Measurements from ENCODE around the gene DOCK4.

DOCK4 gene

DNA sequence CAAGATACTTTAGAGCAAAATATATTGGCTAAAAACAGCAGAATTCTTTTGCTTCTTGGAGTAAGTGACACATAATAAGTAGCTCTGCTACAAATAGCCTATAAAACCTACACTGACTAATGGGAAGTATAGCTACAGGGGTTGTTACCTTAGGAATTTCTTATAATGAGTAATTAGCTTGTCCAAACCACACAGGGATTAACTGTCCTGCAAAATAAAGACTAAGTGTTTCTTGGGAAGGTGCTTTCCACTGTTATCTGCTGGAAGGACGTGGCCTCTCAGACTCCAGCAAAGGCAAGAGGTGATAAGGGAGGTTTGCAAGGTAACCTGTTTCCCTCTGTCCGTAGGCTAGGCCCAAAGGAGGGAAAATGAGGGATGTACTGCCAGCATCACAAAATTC is 302.4 kb downstream of the DOCK4 start:
- Histone ChIP-seq H3K4me2 (ENCODE audit: low read depth, low read length, poor library complexity, severe bottlenecking) (no peak overlapping the region), H3K9ac (ENCODE audit: low read length) (no peak overlapping the region), H3K9me2 (replicated peaks; ENCODE audit: insufficient read depth, low read length) (no peaks in the 10 kb centered on the region), H4K20me1 (ENCODE audit: low read depth, low read length) (no peaks in the 10 kb centered on the region), H3K9me3 (ENCODE audit: insufficient read depth, low read length) (no peaks in the 10 kb centered on the region), H3K36me3 (ENCODE audit: low read length) (no peaks in the 10 kb centered on the region), H2AFZ (ENCODE audit: low read depth, low read length, severe bottlenecking) (no peak overlapping the region), H3K4me3 (ENCODE audit: insufficient read depth, low read length, poor library complexity, severe bottlenecking) (no peak overlapping the region), H3K27me3 (ENCODE audit: low read length) (no peaks in the 10 kb centered on the region), H3K79me2 (ENCODE audit: insufficient read depth, low read length) (no peaks in the 10 kb centered on the region), H3F3A (ENCODE audit: insufficient read depth) (no peaks in the 10 kb centered on the region), H3K27ac (ENCODE audit: low read depth, low read length) (no peak overlapping the region)
- TF ChIP-seq EZH2phosphoT487 (conservative IDR thresholded peaks at IDR 0.05; ENCODE audit: low read length), result no peak
- TF ChIP-seq, protein P1, sequence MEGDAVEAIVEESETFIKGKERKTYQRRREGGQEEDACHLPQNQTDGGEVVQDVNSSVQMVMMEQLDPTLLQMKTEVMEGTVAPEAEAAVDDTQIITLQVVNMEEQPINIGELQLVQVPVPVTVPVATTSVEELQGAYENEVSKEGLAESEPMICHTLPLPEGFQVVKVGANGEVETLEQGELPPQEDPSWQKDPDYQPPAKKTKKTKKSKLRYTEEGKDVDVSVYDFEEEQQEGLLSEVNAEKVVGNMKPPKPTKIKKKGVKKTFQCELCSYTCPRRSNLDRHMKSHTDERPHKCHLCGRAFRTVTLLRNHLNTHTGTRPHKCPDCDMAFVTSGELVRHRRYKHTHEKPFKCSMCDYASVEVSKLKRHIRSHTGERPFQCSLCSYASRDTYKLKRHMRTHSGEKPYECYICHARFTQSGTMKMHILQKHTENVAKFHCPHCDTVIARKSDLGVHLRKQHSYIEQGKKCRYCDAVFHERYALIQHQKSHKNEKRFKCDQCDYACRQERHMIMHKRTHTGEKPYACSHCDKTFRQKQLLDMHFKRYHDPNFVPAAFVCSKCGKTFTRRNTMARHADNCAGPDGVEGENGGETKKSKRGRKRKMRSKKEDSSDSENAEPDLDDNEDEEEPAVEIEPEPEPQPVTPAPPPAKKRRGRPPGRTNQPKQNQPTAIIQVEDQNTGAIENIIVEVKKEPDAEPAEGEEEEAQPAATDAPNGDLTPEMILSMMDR (IDR thresholded peaks at IDR 0.05; ENCODE audit: insufficient read depth, low read length, poor library complexity, severe bottlenecking), result no peak

DNA sequence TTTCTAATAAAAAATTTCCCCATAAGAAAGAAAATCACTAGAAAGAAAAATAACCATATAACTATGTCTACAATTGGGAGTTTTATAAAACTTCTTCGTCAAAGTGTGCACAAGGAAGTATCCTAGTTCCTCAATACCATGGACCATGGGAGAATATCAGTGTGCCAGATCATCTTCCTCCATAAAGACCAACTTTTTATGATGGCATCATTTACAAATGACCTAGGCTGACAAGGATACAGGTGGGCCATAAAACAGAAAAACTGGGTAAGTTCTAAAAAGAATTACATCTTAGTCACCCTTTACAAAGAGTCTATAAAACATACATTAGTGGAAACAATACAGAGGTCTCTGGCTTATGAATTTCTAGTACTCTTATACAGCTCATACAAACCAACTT is 303.2 kb downstream of the DOCK4 start:
- no peaks in the 10 kb centered on the region for H3K79me2 ChIP-seq (ENCODE audit: insufficient read depth, low read length)
- no peaks in the 10 kb centered on the region for H3F3A ChIP-seq (ENCODE audit: insufficient read depth)
- H2AFZ ChIP-seq (ENCODE audit: low read depth, low read length, severe bottlenecking), result no peak overlapping the region
- TF ChIP-seq, protein P1 (IDR thresholded peaks at IDR 0.05; ENCODE audit: insufficient read depth, low read length, poor library complexity, severe bottlenecking), result no peak
- TF ChIP-seq EZH2phosphoT487 (conservative IDR thresholded peaks at IDR 0.05; ENCODE audit: low read length), result no peak
- no peak overlapping the region for H3K4me2 ChIP-seq (ENCODE audit: low read depth, low read length, poor library complexity, severe bottlenecking)
- H3K9ac ChIP-seq (ENCODE audit: low read length), result no peak overlapping the region
- no peaks in the 10 kb centered on the region for H3K27me3 ChIP-seq (ENCODE audit: low read length)
- H3K4me3 ChIP-seq (ENCODE audit: insufficient read depth, low read length, poor library complexity, severe bottlenecking), result no peak overlapping the region
- H3K27ac ChIP-seq (ENCODE audit: low read depth, low read length), result no peak overlapping the region
- H3K9me2 ChIP-seq (replicated peaks; ENCODE audit: insufficient read depth, low read length), result no peaks in the 10 kb centered on the region
- H4K20me1 ChIP-seq (ENCODE audit: low read depth, low read length), result no peaks in the 10 kb centered on the region
- no peaks in the 10 kb centered on the region for H3K9me3 ChIP-seq (ENCODE audit: insufficient read depth, low read length)
- H3K36me3 ChIP-seq (ENCODE audit: low read length), result no peaks in the 10 kb centered on the region

DNA sequence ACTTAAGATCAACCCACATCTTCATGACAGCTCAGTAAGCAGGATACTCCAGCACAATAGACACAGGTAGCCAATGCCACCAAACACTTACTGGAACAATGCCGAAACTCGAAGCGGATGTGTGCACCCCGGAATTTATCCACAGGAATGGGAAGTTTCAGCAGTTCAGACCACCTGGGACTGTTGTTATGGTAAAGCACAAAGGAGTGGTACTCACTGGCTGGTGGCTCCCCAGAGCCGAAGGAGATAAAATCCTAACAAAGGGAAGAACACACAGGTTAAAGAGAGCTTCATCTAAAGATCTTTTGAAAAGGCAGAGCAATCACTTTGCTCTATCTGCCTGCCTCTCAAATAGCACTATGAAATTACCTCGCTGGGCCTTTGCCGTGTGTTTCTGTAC is 305.9 kb downstream of the DOCK4 start:
- no peak overlapping the region for H3K27ac ChIP-seq (ENCODE audit: low read depth, low read length)
- H3K4me2 ChIP-seq (ENCODE audit: low read depth, low read length, poor library complexity, severe bottlenecking), result no peak overlapping the region
- H3K79me2 ChIP-seq (ENCODE audit: insufficient read depth, low read length), result no peaks in the 10 kb centered on the region
- no peaks in the 10 kb centered on the region for H3K9me2 ChIP-seq (replicated peaks; ENCODE audit: insufficient read depth, low read length)
- H2AFZ ChIP-seq (ENCODE audit: low read depth, low read length, severe bottlenecking), result no peak overlapping the region
- TF ChIP-seq, protein P1 (IDR thresholded peaks at IDR 0.05; ENCODE audit: insufficient read depth, low read length, poor library complexity, severe bottlenecking), result no peak
- TF ChIP-seq EZH2phosphoT487 (conservative IDR thresholded peaks at IDR 0.05; ENCODE audit: low read length), result no peak
- H3K9ac ChIP-seq (ENCODE audit: low read length), result no peak overlapping the region
- no peaks in the 10 kb centered on the region for H3F3A ChIP-seq (ENCODE audit: insufficient read depth)
- no peaks in the 10 kb centered on the region for H4K20me1 ChIP-seq (ENCODE audit: low read depth, low read length)
- no peak overlapping the region for H3K4me3 ChIP-seq (ENCODE audit: insufficient read depth, low read length, poor library complexity, severe bottlenecking)
- no peaks in the 10 kb centered on the region for H3K9me3 ChIP-seq (ENCODE audit: insufficient read depth, low read length)
- no peaks in the 10 kb centered on the region for H3K36me3 ChIP-seq (ENCODE audit: low read length)
- H3K27me3 ChIP-seq (ENCODE audit: low read length), result no peaks in the 10 kb centered on the region
